Liver (tissue), 9 donors: ENCODE measurements around the gene TNFRSF11A. TPM values are rescaled to one million over a fixed set of nuclear protein-coding genes. Genes with fewer than 3 reads are reported as not detected.
A peak's percentile ranks its signal among the peaks of the same experiment; 100 is the strongest.

ENCODE experiments used
- DNase-seq: peaks from one replicate; pipeline ENCODE4 v3.0.0-alpha.2; 2017; ENCODE audit warnings: low spot score
- H3K27ac ChIP-seq, 2 donors: one replicate each; pipeline ENCODE4 v1.7.0; 2013; ENCODE audit warnings: inconsistent platforms in 2 of 2, low read length in 2 of 2, control low read depth in 1 of 2, low read depth in 1 of 2, mild to moderate bottlenecking in 1 of 2
- H3K27me3 ChIP-seq, 4 donors: one replicate each; pipeline versions ENCODE4 v1.6.1 to v1.7.0; 2013; ENCODE audit warnings: low read length in 3 of 4, inconsistent platforms in 1 of 4, mild to moderate bottlenecking in 1 of 4, moderate library complexity in 1 of 4; ENCODE audit not compliant: control insufficient read depth in 4 of 4, insufficient read depth in 4 of 4
- H3K36me3 ChIP-seq, 4 donors: one replicate each; pipeline versions ENCODE4 v1.6.1 to v1.7.0; 2013; ENCODE audit warnings: low read length in 3 of 4, mild to moderate bottlenecking in 3 of 4, low read depth in 1 of 4, moderate library complexity in 1 of 4; ENCODE audit not compliant: control insufficient read depth in 4 of 4, insufficient read depth in 3 of 4
- H3K4me1 ChIP-seq, 4 donors: one replicate each; pipeline versions ENCODE4 v1.6.1 to v1.7.0; 2013; ENCODE audit warnings: low read length in 3 of 4, mild to moderate bottlenecking in 3 of 4, moderate library complexity in 1 of 4; ENCODE audit not compliant: control insufficient read depth in 4 of 4, insufficient read depth in 4 of 4
- H3K4me3 ChIP-seq, 3 donors: one replicate each; pipeline versions ENCODE4 v1.6.1 to v1.7.0; 2013; ENCODE audit warnings: low read length in 3 of 3, control low read depth in 1 of 3, low read depth in 1 of 3, mild to moderate bottlenecking in 1 of 3
- H3K9ac ChIP-seq, 2 donors: one replicate each; pipeline ENCODE4 v1.7.0; 2013; ENCODE audit warnings: low read length in 2 of 2, mild to moderate bottlenecking in 2 of 2, moderate library complexity in 2 of 2, control low read depth in 1 of 2, low read depth in 1 of 2
- H3K9me3 ChIP-seq, 4 donors: one replicate each; pipeline versions ENCODE4 v1.6.1 to v1.7.0; 2013; ENCODE audit warnings: low read length in 3 of 4; ENCODE audit not compliant: control insufficient read depth in 4 of 4
- EGR1 ChIP-seq, 2 donors: IDR thresholded peaks; 2 replicates each; pipeline ENCODE4 v1.6.1; 2016 to 2018; ENCODE audit warnings: antibody characterized with exemption in 2 of 2, low read depth in 2 of 2
- FOXA1 ChIP-seq: IDR thresholded peaks from 2 replicates; pipeline ENCODE4 v1.6.1; 2016; ENCODE audit warnings: antibody characterized with exemption
- FOXA2 ChIP-seq: IDR thresholded peaks from 2 replicates; pipeline ENCODE4 v1.6.1; 2016; ENCODE audit warnings: antibody characterized with exemption
- GABPA ChIP-seq, 2 donors: IDR thresholded peaks in 1 of 2; conservative IDR thresholded peaks in 1 of 2; 2 replicates each; pipeline ENCODE4 v1.6.1; 2016; ENCODE audit warnings: antibody characterized with exemption in 2 of 2, mild to moderate bottlenecking in 1 of 2, moderate library complexity in 1 of 2
- HNF4A ChIP-seq, 2 donors: conservative IDR thresholded peaks; 2 replicates each; pipeline ENCODE4 v1.6.1; 2016; ENCODE audit warnings: antibody characterized with exemption in 2 of 2, mild to moderate bottlenecking in 2 of 2
- HNF4G ChIP-seq: IDR thresholded peaks from 2 replicates; pipeline ENCODE4 v1.6.1; 2016; ENCODE audit warnings: antibody characterized with exemption
- NR2F2 ChIP-seq: IDR thresholded peaks from 2 replicates; pipeline ENCODE4 v1.6.1; 2016; ENCODE audit warnings: antibody characterized with exemption
- RAD21 ChIP-seq, 2 donors: IDR thresholded peaks; 2 replicates each; pipeline ENCODE4 v1.6.1; 2016; ENCODE audit warnings: antibody characterized with exemption in 2 of 2, mild to moderate bottlenecking in 2 of 2
- RXRA ChIP-seq, 2 donors: IDR thresholded peaks; 2 replicates each; pipeline ENCODE4 v1.6.1; 2017 to 2018; ENCODE audit warnings: antibody characterized with exemption in 2 of 2, mild to moderate bottlenecking in 1 of 2
- SP1 ChIP-seq: IDR thresholded peaks from 2 replicates; pipeline ENCODE4 v1.6.1; 2018; ENCODE audit warnings: antibody characterized with exemption, mild to moderate bottlenecking
- YY1 ChIP-seq: IDR thresholded peaks from 2 replicates; pipeline ENCODE4 v1.6.1; 2016; ENCODE audit warnings: antibody characterized with exemption, mild to moderate bottlenecking
- WGBS: extraction: QIAGEN DNeasy Blood & Tissue Kit; methylation state at CpG from one replicate; pipeline ENCODE4 v1.1.7; 2013; 5-methylcytosine and 5-hydroxymethylcytosine counted together
- polyA plus RNA-seq, 2 donors: library from polyadenylated mRNA; stranded (reverse) in 1 of 2; unstranded in 1 of 2; fragments of 200-250 nt in 1 of 2; fragments of >200 nt in 1 of 2; fragmentation: Nextera tagmentation in 1 of 2; extraction: Ambion mirVana in 1 of 2; gene quantifications; one replicate each; pipeline versions ENCODE4 v1.2.1 to v1.2.3, GENCODE V29; 2013 to 2015
- total RNA-seq, 2 donors: library from RNA; depleted of rRNA; stranded (reverse); fragments of >200 nt; gene quantifications; one replicate each; pipeline ENCODE4 v1.2.3, GENCODE V29; 2014
- TF ChIP-seq, protein P1 (sequence below): fragments of 150-350 bp; IDR thresholded peaks from 2 replicates; pipeline ENCODE4 v1.5.1; 2017; ENCODE audit warnings: improper control_type of control experiment, low read depth, low read length; ENCODE audit not compliant: missing input control
- TF ChIP-seq, protein P2 (sequence below): IDR thresholded peaks from 2 replicates; pipeline ENCODE4 v1.6.1; 2016; ENCODE audit warnings: antibody characterized with exemption, mild to moderate bottlenecking
- TF ChIP-seq, protein P3 (sequence below): IDR thresholded peaks from 2 replicates; pipeline ENCODE4 v1.6.1; 2016; ENCODE audit warnings: antibody characterized with exemption
- TF ChIP-seq, protein P4 (sequence below): IDR thresholded peaks from 2 replicates; pipeline ENCODE4 v1.6.1; 2016; ENCODE audit warnings: antibody characterized with exemption
- TF ChIP-seq, protein P5 (sequence below): IDR thresholded peaks from 2 replicates; pipeline ENCODE4 v1.6.1; 2016; ENCODE audit warnings: antibody characterized with exemption
- donor health status: healthy.
- donor health status: healthy.
- donor health status: healthy.
- donor health status: healthy.
- donor health status: healthy.

Gene TNFRSF11A
- total and polyA plus RNA-seq, 4 donors = 0.32 to 1.8 (median 0.90) TPM

DNA sequence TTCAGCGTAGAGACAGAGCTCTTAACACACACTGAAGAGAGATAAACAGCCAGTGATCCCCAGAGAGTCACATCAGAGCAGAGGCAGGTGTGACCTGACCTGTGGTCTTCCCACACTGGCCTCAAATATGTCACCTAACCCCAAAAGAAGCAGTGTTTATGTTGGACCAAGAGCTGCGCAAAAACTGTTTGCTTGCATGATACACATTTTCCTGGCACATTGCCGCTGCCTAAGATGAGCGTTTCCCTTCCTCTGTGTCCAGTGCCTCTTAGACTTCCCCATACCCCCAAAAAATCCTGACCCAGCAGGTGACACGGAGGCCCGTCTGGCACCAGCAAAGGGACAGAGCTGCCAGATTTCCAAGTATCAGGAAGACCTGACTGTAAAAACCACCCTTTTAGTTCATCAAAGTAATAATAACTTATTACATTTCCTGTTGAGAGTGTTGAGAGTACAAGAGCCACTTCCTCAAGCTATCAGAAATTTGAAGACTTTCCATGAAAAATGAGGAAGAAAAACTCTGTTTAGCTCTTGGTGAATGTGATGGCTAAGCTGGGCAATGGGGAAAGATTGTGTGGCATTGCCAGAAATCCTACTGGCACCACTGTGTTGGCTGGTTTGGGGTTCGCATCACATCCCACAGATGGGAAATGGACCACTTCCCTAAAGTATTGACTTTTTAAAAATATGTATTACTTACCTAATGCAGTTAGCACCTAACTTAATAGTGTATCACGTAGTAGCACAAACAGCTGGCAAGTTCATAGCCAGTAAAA lies 6.7 kb downstream of the TNFRSF11A start:
- 78% methylated on average over 8 of the region's 8 CpGs for WGBS
- Histone ChIP-seq H3K4me1 (no peaks in the 10 kb centered on the region), H3K9me3 (no peaks in the 10 kb centered on the region), H3K9ac (no peak overlapping the region), H3K27me3 (peaks cover 0 to 6% (median 0%) of the 10 kb centered on the region in 4 donors), H3K27ac (no peak overlapping the region), H3K4me3 (no peak overlapping the region), H3K36me3 (no peaks in the 10 kb centered on the region)
- TF ChIP-seq NR2F2 = peak; percentile 40
- TF ChIP-seq, protein P1, sequence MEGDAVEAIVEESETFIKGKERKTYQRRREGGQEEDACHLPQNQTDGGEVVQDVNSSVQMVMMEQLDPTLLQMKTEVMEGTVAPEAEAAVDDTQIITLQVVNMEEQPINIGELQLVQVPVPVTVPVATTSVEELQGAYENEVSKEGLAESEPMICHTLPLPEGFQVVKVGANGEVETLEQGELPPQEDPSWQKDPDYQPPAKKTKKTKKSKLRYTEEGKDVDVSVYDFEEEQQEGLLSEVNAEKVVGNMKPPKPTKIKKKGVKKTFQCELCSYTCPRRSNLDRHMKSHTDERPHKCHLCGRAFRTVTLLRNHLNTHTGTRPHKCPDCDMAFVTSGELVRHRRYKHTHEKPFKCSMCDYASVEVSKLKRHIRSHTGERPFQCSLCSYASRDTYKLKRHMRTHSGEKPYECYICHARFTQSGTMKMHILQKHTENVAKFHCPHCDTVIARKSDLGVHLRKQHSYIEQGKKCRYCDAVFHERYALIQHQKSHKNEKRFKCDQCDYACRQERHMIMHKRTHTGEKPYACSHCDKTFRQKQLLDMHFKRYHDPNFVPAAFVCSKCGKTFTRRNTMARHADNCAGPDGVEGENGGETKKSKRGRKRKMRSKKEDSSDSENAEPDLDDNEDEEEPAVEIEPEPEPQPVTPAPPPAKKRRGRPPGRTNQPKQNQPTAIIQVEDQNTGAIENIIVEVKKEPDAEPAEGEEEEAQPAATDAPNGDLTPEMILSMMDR = no peak
- no peak for TF ChIP-seq RAD21 (IDR thresholded peaks at IDR 0.05)
- TF ChIP-seq, protein P2, sequence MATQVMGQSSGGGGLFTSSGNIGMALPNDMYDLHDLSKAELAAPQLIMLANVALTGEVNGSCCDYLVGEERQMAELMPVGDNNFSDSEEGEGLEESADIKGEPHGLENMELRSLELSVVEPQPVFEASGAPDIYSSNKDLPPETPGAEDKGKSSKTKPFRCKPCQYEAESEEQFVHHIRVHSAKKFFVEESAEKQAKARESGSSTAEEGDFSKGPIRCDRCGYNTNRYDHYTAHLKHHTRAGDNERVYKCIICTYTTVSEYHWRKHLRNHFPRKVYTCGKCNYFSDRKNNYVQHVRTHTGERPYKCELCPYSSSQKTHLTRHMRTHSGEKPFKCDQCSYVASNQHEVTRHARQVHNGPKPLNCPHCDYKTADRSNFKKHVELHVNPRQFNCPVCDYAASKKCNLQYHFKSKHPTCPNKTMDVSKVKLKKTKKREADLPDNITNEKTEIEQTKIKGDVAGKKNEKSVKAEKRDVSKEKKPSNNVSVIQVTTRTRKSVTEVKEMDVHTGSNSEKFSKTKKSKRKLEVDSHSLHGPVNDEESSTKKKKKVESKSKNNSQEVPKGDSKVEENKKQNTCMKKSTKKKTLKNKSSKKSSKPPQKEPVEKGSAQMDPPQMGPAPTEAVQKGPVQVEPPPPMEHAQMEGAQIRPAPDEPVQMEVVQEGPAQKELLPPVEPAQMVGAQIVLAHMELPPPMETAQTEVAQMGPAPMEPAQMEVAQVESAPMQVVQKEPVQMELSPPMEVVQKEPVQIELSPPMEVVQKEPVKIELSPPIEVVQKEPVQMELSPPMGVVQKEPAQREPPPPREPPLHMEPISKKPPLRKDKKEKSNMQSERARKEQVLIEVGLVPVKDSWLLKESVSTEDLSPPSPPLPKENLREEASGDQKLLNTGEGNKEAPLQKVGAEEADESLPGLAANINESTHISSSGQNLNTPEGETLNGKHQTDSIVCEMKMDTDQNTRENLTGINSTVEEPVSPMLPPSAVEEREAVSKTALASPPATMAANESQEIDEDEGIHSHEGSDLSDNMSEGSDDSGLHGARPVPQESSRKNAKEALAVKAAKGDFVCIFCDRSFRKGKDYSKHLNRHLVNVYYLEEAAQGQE = no peak
- no peak for DNase-seq

DNA sequence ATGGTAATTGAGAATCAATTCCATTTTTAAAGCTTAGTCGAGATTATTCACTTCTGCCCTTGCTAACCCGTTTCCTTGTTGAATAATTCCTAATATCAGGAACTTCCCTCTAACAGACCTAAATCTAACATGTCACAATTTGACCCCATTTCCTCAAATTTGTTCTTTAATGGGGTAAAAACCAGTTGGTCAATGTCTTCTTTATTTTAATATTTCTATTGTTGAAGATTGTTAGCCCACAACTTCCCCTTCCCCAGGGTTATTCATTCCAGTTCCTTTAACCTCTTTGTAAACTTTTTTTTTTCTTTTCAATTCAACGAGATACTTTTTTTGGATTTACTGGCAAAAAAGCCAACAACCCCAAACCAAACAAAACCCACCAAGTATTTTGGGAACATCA lies 7.3 kb downstream of the TNFRSF11A start:
- Histone ChIP-seq H3K4me1 (no peaks in the 10 kb centered on the region), H3K36me3 (no peaks in the 10 kb centered on the region), H3K27me3 (no peaks in the 10 kb centered on the region), H3K27ac (no peak overlapping the region), H3K9ac (no peak overlapping the region), H3K4me3 (no peak overlapping the region), H3K9me3 (no peaks in the 10 kb centered on the region)
- no peak for DNase-seq
- WGBS = 75% methylated on average over 3 of the region's 3 CpGs
- TF ChIP-seq GABPA (IDR thresholded peaks at IDR 0.05 in 1 of 2, conservative IDR thresholded peaks at IDR 0.05 in 1 of 2) = no peak
- no peak for TF ChIP-seq FOXA2
- TF ChIP-seq, protein P3, sequence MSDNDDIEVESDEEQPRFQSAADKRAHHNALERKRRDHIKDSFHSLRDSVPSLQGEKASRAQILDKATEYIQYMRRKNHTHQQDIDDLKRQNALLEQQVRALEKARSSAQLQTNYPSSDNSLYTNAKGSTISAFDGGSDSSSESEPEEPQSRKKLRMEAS = no peak
- no peak for TF ChIP-seq FOXA1
- TF ChIP-seq YY1 = no peak
- TF ChIP-seq, protein P4, sequence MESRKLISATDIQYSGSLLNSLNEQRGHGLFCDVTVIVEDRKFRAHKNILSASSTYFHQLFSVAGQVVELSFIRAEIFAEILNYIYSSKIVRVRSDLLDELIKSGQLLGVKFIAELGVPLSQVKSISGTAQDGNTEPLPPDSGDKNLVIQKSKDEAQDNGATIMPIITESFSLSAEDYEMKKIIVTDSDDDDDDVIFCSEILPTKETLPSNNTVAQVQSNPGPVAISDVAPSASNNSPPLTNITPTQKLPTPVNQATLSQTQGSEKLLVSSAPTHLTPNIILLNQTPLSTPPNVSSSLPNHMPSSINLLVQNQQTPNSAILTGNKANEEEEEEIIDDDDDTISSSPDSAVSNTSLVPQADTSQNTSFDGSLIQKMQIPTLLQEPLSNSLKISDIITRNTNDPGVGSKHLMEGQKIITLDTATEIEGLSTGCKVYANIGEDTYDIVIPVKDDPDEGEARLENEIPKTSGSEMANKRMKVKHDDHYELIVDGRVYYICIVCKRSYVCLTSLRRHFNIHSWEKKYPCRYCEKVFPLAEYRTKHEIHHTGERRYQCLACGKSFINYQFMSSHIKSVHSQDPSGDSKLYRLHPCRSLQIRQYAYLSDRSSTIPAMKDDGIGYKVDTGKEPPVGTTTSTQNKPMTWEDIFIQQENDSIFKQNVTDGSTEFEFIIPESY = no peak
- no peak for TF ChIP-seq NR2F2
- no peak for TF ChIP-seq RAD21 (IDR thresholded peaks at IDR 0.05)
- TF ChIP-seq EGR1 (IDR thresholded peaks at IDR 0.05; ENCODE audit: low read depth in 2 of 2) = no peak
- TF ChIP-seq, protein P1 = no peak
- no peak for TF ChIP-seq SP1
- TF ChIP-seq, protein P5, sequence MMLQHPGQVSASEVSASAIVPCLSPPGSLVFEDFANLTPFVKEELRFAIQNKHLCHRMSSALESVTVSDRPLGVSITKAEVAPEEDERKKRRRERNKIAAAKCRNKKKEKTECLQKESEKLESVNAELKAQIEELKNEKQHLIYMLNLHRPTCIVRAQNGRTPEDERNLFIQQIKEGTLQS = no peak
- TF ChIP-seq, protein P2 = no peak
- TF ChIP-seq HNF4G = no peak
- TF ChIP-seq HNF4A (conservative IDR thresholded peaks at IDR 0.05) = no peak
- TF ChIP-seq RXRA (IDR thresholded peaks at IDR 0.05) = no peak
